Esophagus muscularis mucosa (tissue), 3 donors: ENCODE results near the gene ABCC4.

Source experiments
- POLR2A ChIP-seq: fragments of 450-650 bp; IDR thresholded peaks from one replicate; pipeline ENCODE4 v1.6.1; 2017; ENCODE audit warnings: antibody characterized with exemption, moderate library complexity, mild to moderate bottlenecking, low read depth
- TF ChIP-seq, protein P1 (sequence below), 3 experiments: fragments of 200-600 bp in 2 of 3; fragments of 450-650 bp in 1 of 3; sonication (generic) in 2 of 3; IDR thresholded peaks; one replicate each; pipeline ENCODE4 v1.5.1; 2017 to 2019; ENCODE audit warnings: antibody characterized with exemption in 3 of 3, mild to moderate bottlenecking in 2 of 3, moderate library complexity in 1 of 3

- TF ChIP-seq, protein P1, sequence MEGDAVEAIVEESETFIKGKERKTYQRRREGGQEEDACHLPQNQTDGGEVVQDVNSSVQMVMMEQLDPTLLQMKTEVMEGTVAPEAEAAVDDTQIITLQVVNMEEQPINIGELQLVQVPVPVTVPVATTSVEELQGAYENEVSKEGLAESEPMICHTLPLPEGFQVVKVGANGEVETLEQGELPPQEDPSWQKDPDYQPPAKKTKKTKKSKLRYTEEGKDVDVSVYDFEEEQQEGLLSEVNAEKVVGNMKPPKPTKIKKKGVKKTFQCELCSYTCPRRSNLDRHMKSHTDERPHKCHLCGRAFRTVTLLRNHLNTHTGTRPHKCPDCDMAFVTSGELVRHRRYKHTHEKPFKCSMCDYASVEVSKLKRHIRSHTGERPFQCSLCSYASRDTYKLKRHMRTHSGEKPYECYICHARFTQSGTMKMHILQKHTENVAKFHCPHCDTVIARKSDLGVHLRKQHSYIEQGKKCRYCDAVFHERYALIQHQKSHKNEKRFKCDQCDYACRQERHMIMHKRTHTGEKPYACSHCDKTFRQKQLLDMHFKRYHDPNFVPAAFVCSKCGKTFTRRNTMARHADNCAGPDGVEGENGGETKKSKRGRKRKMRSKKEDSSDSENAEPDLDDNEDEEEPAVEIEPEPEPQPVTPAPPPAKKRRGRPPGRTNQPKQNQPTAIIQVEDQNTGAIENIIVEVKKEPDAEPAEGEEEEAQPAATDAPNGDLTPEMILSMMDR (IDR thresholded peaks at IDR 0.05): no peak
- no peak for TF ChIP-seq POLR2A
Observed at GRCh38 chr13:95235199-95235756, 66.0 kb downstream of the ABCC4 start.
